Pancreas (tissue), 10 donors: ENCODE results near the gene MAPK1. TPM values are rescaled to one million over a fixed set of nuclear protein-coding genes. Genes with fewer than 3 reads are reported as not detected.
"Not testable (repeated sequence)": the region's sequence is repeated elsewhere in the genome, so short reads cannot be mapped to it uniquely, and the experiment has no call there.

Experiments
- ATAC-seq, 4 donors: fragments of 200-7000 bp; cut with Tn5 transposase; one replicate each; pipeline versions ENCODE4 v1.8.0 to v1.9.1; 2020; ENCODE audit warnings: mild to moderate bottlenecking in 4 of 4, moderate library complexity in 4 of 4
- DNase-seq, 6 donors: peaks; one replicate each; pipeline ENCODE4 v3.0.0-alpha.2; 2020
- FAIRE-seq: peaks from 2 replicates; lab custom pipeline; 2012; peaks lifted over from hg19 to GRCh38; lab: Jason Lieb, UNC
- H3K27ac ChIP-seq, 4 donors: fragments of 200-600 bp; sonication (generic); 1 replicate in 3 of 4; 2 replicates in 1 of 4; pipeline versions ENCODE4 v1.5.0 to v1.8.0; 2020
- H3K27me3 ChIP-seq, 4 donors: fragments of 200-600 bp; one replicate each; pipeline ENCODE4 v1.8.0; 2021
- H3K36me3 ChIP-seq, 3 donors: fragments of 200-600 bp; sonication (generic) in 1 of 3; one replicate each; pipeline versions ENCODE4 v1.5.0 to v1.8.0; 2020 to 2021
- H3K4me1 ChIP-seq, 3 donors: fragments of 200-600 bp; one replicate each; pipeline ENCODE4 v1.8.0; 2021
- H3K4me3 ChIP-seq, 4 donors: fragments of 200-600 bp; sonication (generic) in 2 of 4; one replicate each; pipeline versions ENCODE4 v1.5.0 to v1.8.0; 2020 to 2021
- H3K9me3 ChIP-seq, 4 donors: fragments of 200-600 bp; one replicate each; pipeline ENCODE4 v1.8.0; 2021
- WGBS, 2 donors: extraction: QIAGEN DNeasy Blood & Tissue Kit; methylation state at CpG; one replicate each; pipeline ENCODE4 v1.1.7; 2013; 5-methylcytosine and 5-hydroxymethylcytosine counted together
- intact Hi-C, 3 donors: fragments of 100-400 bp; cut with DNase I; formaldehyde crosslinking; loops; one replicate each; pipeline versions ENCODE4 v1.11.1 to v1.14.2; 2022
- polyA plus RNA-seq, 2 donors: library from polyadenylated mRNA; stranded (reverse); fragments of 200-250 nt; gene quantifications; one replicate each; pipeline ENCODE4 v1.2.3, GENCODE V29; 2013
- total RNA-seq, 6 donors: library from RNA; stranded (reverse); fragmentation: NEBNext Ultra II Directional in 4 of 6; extraction: Animal tissue kit (Norgen Biotek cat#: 25700) in 4 of 6; gene quantifications; one replicate each; pipeline versions ENCODE4 v1.2.1 to v1.2.4, GENCODE V29; 2021 to 2023
- TF ChIP-seq, protein P1 (sequence below), 4 donors: fragments of 200-600 bp; sonication (generic) in 3 of 4; IDR thresholded peaks; one replicate each; pipeline versions ENCODE4 v1.5.0 to v1.8.0; 2021; ENCODE audit warnings: antibody characterized with exemption in 4 of 4
- donor health status: healthy with polysubstance abuse.
- donor health status: DM: no; HTN: no; CAD: no; lungs with moderate emphysema.
- donor health status: DM: no; HTN: no; CAD: no.
- donor health status: control.
- donor health status: control.
- donor health status: Bipolar disorder and iron deficiency.
- donor health status: DM: yes; HTN: yes; CAD: no.
- donor health status: DM: no; HTN: no; CAD: no.
- donor health status: DM: no; HTN: no; CAD: no.
- donor health status: DM: yes; HTN: yes; CAD: no.

Gene MAPK1
- total and polyA plus RNA-seq, 8 donors: 7.0 to 85.7 (median 66.4) TPM

DNA sequence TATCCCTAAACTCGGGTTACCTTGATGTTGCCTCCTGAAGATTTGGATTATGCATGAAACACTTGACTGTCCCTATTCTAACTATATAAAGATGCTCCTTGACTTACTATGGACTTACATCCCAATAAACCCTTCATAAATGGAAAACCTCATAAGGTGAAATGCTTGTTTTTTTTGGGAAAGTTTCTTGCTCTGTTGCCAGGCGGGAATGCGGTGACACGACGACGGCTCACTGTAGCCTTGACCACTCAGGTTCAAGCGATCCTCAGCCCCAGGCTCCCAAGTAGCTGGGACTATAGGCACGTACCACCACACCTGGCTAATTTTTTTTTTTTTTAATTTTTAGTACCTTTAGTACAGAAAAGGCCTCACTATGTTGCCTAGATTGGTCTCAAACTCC is 10.6 kb downstream of the MAPK1 start:
- Histone ChIP-seq H3K9me3 (no peaks in the 10 kb centered on the region), H3K36me3 (no peaks in the 10 kb centered on the region), H3K4me1 (peaks cover 22 to 54% (median 29%) of the 10 kb centered on the region in 3 donors), H3K27ac (no peak overlapping the region), H3K4me3 (no peak overlapping the region), H3K27me3 (no peaks in the 10 kb centered on the region)
- 72 to 84% methylated on average over 8 of the region's 8 CpGs for WGBS, 2 donors
- TF ChIP-seq, protein P1, sequence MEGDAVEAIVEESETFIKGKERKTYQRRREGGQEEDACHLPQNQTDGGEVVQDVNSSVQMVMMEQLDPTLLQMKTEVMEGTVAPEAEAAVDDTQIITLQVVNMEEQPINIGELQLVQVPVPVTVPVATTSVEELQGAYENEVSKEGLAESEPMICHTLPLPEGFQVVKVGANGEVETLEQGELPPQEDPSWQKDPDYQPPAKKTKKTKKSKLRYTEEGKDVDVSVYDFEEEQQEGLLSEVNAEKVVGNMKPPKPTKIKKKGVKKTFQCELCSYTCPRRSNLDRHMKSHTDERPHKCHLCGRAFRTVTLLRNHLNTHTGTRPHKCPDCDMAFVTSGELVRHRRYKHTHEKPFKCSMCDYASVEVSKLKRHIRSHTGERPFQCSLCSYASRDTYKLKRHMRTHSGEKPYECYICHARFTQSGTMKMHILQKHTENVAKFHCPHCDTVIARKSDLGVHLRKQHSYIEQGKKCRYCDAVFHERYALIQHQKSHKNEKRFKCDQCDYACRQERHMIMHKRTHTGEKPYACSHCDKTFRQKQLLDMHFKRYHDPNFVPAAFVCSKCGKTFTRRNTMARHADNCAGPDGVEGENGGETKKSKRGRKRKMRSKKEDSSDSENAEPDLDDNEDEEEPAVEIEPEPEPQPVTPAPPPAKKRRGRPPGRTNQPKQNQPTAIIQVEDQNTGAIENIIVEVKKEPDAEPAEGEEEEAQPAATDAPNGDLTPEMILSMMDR (IDR thresholded peaks at IDR 0.05): no peak
- no peak for FAIRE-seq
- DNase-seq: no peak
- intact Hi-C loops: no loop called here
- ATAC-seq: no peak

DNA sequence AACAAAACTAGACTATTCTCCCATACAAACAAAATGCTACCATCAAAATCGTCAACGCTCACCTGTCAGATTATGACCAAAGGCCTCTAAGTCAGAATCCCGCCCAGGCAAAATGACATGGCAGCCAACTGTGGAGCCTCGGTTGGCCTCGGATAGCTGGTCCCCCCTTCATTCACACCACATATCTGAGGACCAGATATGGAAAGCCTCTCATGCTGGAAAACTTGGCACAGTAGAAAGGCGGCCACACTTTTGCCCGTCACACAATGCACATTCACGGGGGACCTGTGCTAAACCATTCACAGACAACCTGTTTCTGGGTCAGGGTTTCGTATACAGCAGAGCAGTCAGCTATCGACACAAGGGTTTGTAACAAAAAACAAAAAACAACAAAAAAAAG is 11.2 kb downstream of the MAPK1 start:
- WGBS, 2 donors: 90 to 92% methylated on average over 10 of the region's 10 CpGs
- H3K9me3 ChIP-seq: no peaks in the 10 kb centered on the region
- no peak overlapping the region for H3K27ac ChIP-seq
- H3K27me3 ChIP-seq: no peaks in the 10 kb centered on the region
- no peak for DNase-seq
- TF ChIP-seq, protein P1 (IDR thresholded peaks at IDR 0.05): no peak
- intact Hi-C loops: no loop called here
- H3K4me1 ChIP-seq: peaks cover 15 to 47% (median 25%) of the 10 kb centered on the region in 3 donors
- ATAC-seq: no peak
- H3K36me3 ChIP-seq: no peaks in the 10 kb centered on the region
- no peak for FAIRE-seq
- H3K4me3 ChIP-seq: no peak overlapping the region

DNA sequence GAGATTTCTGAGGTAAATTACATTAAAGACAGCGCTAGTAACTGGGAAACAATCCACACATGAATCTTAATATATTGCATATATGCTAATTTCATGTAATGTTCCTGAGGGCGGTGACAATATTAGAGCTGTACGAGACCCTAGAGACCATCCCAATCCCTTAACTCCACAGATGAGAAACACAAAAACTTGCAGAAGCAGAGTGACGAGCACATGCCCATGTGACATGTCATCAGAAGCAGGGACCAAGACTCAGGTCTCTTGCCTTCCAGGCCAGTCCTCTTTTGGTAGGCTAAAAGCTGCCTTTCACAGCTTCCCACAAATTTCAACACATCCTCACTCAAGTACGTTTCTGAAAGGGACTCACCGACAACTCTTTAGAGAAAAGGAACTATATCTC is 11.8 kb downstream of the MAPK1 start:
- ATAC-seq: no peak
- Histone ChIP-seq H3K27ac (no peak overlapping the region), H3K4me3 (no peak overlapping the region), H3K4me1 (peaks cover 12 to 42% (median 20%) of the 10 kb centered on the region in 3 donors), H3K9me3 (no peaks in the 10 kb centered on the region), H3K27me3 (no peaks in the 10 kb centered on the region), H3K36me3 (no peaks in the 10 kb centered on the region)
- intact Hi-C loops: no loop called here
- TF ChIP-seq, protein P1 (IDR thresholded peaks at IDR 0.05): no peak
- DNase-seq: no peak
- FAIRE-seq: no peak
- WGBS, 2 donors: 78 to 84% methylated on average over 6 of the region's 6 CpGs

DNA sequence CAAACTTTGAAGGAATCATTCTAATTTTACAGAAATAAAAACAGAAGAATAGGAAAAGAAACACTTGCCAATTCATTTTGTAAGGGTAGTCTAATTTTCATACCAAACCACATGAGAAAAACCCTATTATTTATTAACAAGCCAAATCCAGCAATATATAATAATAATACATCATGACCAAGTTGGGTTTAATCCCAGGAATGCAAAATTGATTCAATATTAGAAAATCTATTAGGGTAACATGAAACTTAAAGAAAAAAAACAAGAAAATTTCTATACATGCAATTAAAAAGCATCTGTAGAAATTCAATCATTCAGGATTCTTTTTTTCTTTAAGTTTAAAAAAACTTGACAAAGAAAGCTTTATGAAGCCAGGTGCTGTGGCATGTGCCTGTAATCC is 16.8 kb downstream of the MAPK1 start:
- no peak overlapping the region for H3K4me3 ChIP-seq
- intact Hi-C loops: no loop called here
- ATAC-seq (no peak), DNase-seq (no peak), FAIRE-seq (no peak)
- no peaks in the 10 kb centered on the region for H3K36me3 ChIP-seq
- no peaks in the 10 kb centered on the region for H3K27me3 ChIP-seq
- TF ChIP-seq, protein P1 (IDR thresholded peaks at IDR 0.05): no peak
- no peaks in the 10 kb centered on the region for H3K9me3 ChIP-seq
- H3K27ac ChIP-seq: no peak overlapping the region
- H3K4me1 ChIP-seq: peaks cover 3 to 15% (median 7%) of the 10 kb centered on the region in 3 donors

DNA sequence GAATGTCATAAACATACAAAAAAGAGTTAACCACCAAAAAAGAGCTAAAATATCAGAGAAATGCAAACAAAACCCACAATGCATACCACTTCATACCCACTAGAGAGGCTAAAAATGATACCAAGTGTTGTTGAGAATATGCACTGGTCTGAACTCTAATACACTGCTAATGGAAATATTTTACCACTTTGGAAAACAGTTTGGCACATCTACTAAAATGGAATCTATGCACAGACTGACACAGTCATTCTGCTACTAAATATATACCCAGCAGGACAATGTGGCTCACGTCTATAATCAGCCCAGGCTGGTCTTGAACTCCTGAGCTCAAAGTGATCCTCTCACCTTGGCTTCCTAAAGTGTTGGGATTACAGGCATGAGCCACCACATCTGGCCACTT is 18.0 kb downstream of the MAPK1 start:
- no peaks in the 10 kb centered on the region for H3K9me3 ChIP-seq
- H3K36me3 ChIP-seq: no peaks in the 10 kb centered on the region
- H3K4me3 ChIP-seq: no peak overlapping the region
- TF ChIP-seq, protein P1 (IDR thresholded peaks at IDR 0.05): no peak
- 50 to 52% methylated on average over 1 of the region's 1 CpG for WGBS, 2 donors
- intact Hi-C loops: no loop called here
- ATAC-seq (no peak), FAIRE-seq (no peak), DNase-seq (no peak)
- no peak overlapping the region for H3K27ac ChIP-seq
- H3K27me3 ChIP-seq: no peaks in the 10 kb centered on the region
- peaks cover 0 to 4% (median under 1%) of the 10 kb centered on the region in 3 donors for H3K4me1 ChIP-seq

DNA sequence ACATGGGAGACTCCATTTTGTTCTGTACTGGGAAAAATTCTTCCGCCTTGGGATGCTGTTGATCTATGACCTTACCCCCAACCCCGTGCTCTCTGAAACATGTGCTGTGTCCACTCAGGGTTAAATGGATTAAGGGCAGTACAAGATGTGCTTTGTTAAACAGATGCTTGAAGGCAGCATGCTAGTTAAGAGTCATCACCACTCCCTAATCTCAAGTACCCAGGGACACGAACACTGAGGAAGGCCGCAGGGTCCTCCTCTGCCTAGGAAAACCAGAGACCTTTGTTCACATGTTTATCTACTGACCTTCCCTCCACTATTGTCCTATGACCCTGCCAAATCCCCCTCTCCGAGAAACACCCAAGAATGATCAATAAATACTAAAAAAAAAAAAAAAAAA is 19.4 kb downstream of the MAPK1 start:
- DNase-seq, H3K4me3 ChIP-seq, ATAC-seq, H3K27me3 ChIP-seq, H3K9me3 ChIP-seq, H3K4me1 ChIP-seq, FAIRE-seq, H3K36me3 ChIP-seq, H3K27ac ChIP-seq, intact Hi-C loops: not testable (repeated sequence)
- 76 to 79% methylated on average over 5 of the region's 5 CpGs for WGBS, 2 donors
